A673 (cell line): ENCODE measurements around the gene CUX1.

Source experiments
- EZH2 ChIP-seq: fragments of 200-600 bp; sonication (generic); IDR thresholded peaks from 2 replicates; pipeline ENCODE4 v1.6.1; 2017; ENCODE audit warnings: borderline replicate concordance, low read depth, mild to moderate bottlenecking, mixed read lengths, antibody characterized with exemption, low read length; ENCODE audit not compliant: poor library complexity, severe bottlenecking
- TF ChIP-seq, protein P1 (sequence below): fragments of 300-800, 200-600 bp; sonication (generic); conservative IDR thresholded peaks from 2 replicates; pipeline ENCODE4 v1.5.1; 2017; ENCODE audit warnings: low read depth, mild to moderate bottlenecking, antibody characterized with exemption, low read length, moderate library complexity, mixed read lengths

DNA sequence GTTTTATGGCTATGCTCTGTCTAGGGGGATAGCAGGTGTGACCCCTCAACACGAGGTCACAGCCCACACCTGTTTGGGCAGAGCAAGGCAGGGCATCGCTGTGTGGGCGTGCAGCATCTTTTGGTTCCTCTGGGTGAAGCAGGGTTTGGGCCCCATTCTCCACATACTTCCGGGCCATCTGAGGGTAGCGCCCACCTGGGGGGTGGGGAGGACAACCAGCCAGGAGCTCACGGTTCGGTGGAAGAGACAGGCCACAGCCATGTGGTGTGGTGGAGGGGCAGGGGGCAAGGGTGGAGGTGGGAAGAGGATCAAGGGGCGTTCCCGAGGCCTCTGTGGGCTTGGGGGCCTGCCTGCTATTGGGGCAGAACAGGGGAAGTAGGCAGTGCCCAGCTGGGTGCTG lies 471.6 kb downstream of the CUX1 start:
- TF ChIP-seq, protein P1, sequence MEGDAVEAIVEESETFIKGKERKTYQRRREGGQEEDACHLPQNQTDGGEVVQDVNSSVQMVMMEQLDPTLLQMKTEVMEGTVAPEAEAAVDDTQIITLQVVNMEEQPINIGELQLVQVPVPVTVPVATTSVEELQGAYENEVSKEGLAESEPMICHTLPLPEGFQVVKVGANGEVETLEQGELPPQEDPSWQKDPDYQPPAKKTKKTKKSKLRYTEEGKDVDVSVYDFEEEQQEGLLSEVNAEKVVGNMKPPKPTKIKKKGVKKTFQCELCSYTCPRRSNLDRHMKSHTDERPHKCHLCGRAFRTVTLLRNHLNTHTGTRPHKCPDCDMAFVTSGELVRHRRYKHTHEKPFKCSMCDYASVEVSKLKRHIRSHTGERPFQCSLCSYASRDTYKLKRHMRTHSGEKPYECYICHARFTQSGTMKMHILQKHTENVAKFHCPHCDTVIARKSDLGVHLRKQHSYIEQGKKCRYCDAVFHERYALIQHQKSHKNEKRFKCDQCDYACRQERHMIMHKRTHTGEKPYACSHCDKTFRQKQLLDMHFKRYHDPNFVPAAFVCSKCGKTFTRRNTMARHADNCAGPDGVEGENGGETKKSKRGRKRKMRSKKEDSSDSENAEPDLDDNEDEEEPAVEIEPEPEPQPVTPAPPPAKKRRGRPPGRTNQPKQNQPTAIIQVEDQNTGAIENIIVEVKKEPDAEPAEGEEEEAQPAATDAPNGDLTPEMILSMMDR: no peak
- no peak for TF ChIP-seq EZH2
